Measurements from ENCODE around the gene SLC19A1.

The SLC19A1 gene

GRCh38 chr21:45542242-45542666, at the start of gene SLC19A1:
SLC19A1 (minus strand) TSS chr21:45542440; CDS start chr21:45537959, 4,481 bp downstream.
- 0 out of 2 replicates have a peak, but pooled peaks have one; percentile 10 for TF ChIP-seq CTCF (IDR thresholded peaks at IDR 0.05)

GRCh38 chr21:45591619-45592207, 49.5 kb upstream of the SLC19A1 start:
- no peak for TF ChIP-seq CTCF (IDR thresholded peaks at IDR 0.05)

- no peak for TF ChIP-seq CTCF (IDR thresholded peaks at IDR 0.05)
Observed at GRCh38 chr21:45590726-45591618, 48.7 kb upstream of the SLC19A1 start.

- no peak for TF ChIP-seq CTCF (IDR thresholded peaks at IDR 0.05)
Observed at GRCh38 chr21:45590246-45590725, 48.0 kb upstream of the SLC19A1 start.

- no peak for TF ChIP-seq CTCF (IDR thresholded peaks at IDR 0.05)
Observed at GRCh38 chr21:45589686-45590245, 47.5 kb upstream of the SLC19A1 start.

GRCh38 chr21:45588871-45589491, 46.7 kb upstream of the SLC19A1 start:
- no peak for TF ChIP-seq CTCF (IDR thresholded peaks at IDR 0.05)

GRCh38 chr21:45588086-45588825, 46.0 kb upstream of the SLC19A1 start:
- no peak for TF ChIP-seq CTCF (IDR thresholded peaks at IDR 0.05)
